Stimulated activated CD4-positive, alpha-beta T cell treated with anti-CD3 and anti-CD28 coated beads, Interleukin-2, amount 100 ng/mL, for 48 hours (primary cell): ENCODE measurements around the gene HBP1.
"Not testable (repeated sequence)": the region's sequence is repeated elsewhere in the genome, so short reads cannot be mapped to it uniquely, and the experiment has no call there.

Experiments
- DNase-seq, 2 donors: peaks; one replicate each; pipeline ENCODE4 v3.0.0-alpha.2; 2020

HBP1 gene

DNA sequence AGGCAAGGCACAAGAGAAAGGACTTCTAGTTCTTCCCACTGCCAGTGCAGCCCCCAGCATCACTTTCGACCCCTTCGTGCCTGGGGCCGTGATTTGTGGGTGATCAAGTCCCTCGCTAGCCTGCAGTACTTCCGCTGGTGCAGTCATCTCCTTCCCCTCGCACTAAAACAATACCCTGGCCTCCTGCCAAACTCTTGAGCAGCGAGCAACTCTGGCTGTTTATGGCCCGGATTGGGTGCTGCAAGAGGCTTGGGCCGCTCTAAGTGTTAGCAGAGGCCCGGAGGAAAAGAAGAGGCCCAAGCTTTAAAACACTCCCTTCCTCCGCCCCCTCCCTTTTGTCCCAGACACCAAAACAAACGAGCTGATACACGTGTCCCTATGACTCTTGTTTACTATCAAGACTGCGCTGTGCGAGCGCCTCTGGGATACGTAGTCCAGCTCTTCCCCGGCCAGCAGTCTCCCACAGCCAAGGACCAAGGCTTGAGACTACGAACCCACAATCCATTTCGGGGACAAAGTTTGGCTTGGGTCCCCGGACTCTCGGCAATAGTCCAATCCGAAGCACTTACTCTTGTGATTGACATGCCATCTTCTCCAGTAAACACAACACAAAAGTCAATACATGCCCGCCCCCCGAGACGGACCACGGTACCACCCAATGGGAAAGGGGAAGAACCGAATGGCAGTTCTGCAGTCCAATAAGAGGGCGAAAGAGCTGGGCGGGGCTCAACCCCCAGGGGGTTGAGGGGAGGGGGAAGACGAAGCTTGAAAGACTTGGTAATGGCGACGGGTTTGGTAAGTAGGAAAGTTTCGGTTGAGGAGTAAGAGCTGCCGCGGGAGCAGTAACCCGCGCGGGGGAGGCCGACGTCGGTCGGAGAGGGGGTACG, at the start of gene HBP1:
Gene HBP1 (plus strand): TSS at position 771 of the 887 bp plus-strand sequence. CDS start 10,891 bp downstream, outside the sequence.
- DNase-seq: peak; percentile 94 to 96

- no peak for DNase-seq
Measured at GRCh38 chr7:107119376-107120105, 49.3 kb upstream of the HBP1 start.

DNA sequence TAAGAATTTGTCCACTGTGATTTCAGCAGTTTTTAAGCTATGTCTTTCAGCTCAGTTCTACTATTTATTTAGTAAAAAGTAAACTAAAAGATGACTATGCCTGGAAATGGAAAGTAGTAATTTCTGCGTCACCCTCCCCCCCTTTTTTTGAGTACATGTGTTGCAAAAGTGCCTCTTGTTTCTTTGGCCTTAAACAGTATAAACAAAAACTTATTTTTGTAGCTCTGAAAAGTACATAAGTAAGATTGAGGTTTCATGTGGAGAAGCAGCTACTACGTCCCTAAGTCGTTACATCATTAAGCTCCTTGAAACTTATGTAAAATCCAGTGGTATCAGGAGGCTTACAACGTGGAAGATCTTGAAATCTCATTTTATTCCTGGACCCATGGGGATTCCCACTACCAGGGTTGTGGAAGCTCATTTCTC, 46.3 kb upstream of the HBP1 start:
- DNase-seq: no peak

GRCh38 chr7:107123392-107123791, 45.4 kb upstream of the HBP1 start:
- DNase-seq: no peak

DNA sequence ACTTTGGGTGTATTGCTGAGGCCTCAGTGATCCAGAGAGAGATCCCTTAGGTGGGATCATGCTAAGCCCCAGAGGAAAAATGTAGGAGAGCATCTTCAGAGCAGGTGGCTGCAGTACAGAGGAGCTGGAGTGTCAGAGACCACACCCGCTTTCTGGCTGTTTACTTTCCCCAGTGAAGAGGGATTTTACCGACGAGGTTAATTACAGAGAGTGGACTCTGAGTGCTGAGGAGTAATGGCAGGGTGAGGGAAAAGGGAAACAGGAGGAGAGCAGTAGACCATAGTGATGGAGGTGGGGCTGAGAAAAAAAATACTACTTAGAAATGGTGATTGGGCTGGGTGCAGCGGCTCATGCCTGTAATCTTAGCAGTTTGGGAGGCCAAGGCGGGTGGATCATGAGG, 43.3 kb upstream of the HBP1 start:
- DNase-seq: no peak

DNA sequence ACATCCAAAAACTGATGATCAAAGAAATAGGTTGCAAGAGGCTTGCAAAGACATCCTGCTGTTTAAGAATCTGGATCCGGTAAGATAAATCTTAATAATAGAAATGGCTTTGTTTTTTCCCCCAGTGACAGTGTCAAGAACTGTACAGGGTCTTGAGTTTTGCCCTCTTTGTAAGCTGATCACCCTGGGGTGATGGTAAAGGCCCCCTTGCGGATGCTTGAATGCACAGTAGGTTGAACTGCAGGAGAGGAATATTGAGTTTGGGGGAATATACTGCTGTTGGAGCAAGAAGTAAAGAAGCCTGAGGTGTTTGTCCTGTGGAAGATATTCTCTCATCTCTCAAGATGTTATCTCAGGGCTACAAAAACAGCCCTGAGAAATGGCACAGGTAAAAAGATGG, 40.6 kb upstream of the HBP1 start:
- DNase-seq: no peak

- no peak for DNase-seq
Measured at GRCh38 chr7:107128748-107129147, 40.1 kb upstream of the HBP1 start.

DNA sequence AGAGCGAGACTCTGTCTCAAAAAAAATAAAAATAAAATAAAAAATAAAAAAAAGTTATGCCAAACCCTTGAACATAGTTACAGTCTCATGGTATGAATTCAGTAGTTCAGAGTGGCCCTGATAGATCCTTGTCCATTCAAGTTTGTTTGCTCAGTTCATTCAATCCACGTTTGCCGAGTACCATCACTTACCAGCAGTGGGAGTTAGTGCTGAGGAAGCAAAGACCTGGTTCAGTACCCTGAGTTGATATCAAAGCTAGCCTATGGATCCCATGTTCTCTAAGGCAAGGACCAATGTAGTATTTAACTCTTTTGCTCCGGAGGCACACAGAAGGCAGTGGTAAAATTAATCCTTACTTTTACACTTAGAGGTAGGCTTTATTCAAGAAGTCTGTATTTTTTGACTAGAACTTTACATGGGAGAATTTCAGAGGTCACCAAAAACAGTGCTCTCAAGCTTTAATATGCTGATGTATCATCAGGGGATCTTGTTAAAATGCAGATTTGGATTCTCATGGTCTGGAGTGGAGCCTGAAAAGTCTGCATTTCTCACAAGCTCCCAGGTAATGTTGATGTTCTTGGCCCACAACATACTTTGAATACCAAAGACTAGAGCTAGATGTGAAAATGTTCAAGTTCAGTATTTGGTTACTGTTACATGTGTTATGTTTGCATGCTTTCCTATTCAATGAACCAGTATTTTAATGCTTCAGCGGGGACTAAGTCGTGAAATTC, 38.1 kb upstream of the HBP1 start:
- no peak for DNase-seq

DNA sequence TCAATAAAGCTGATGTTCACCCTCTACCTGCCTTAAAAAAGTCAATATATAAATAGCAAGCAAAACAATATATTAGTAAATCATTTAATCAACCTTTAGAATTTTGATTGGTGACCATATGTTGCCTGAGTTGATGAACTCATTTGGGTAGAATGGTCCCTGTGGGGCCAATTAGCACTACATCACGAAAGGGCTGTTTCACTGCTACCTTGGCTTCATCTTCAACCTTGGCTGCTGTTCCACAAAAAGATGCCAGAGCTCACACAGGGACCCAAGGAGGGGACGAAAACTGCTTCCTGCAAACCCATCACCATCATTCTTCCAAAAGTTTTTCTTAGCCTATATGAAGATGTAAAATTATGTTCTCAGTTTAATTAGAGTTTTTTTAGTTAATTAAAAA, 35.4 kb upstream of the HBP1 start:
- no peak for DNase-seq

- DNase-seq: no peak
Measured at GRCh38 chr7:107138696-107139420, 29.9 kb upstream of the HBP1 start.

- DNase-seq: not testable (repeated sequence)
Measured at GRCh38 chr7:107143875-107144274, 24.9 kb upstream of the HBP1 start.

DNA sequence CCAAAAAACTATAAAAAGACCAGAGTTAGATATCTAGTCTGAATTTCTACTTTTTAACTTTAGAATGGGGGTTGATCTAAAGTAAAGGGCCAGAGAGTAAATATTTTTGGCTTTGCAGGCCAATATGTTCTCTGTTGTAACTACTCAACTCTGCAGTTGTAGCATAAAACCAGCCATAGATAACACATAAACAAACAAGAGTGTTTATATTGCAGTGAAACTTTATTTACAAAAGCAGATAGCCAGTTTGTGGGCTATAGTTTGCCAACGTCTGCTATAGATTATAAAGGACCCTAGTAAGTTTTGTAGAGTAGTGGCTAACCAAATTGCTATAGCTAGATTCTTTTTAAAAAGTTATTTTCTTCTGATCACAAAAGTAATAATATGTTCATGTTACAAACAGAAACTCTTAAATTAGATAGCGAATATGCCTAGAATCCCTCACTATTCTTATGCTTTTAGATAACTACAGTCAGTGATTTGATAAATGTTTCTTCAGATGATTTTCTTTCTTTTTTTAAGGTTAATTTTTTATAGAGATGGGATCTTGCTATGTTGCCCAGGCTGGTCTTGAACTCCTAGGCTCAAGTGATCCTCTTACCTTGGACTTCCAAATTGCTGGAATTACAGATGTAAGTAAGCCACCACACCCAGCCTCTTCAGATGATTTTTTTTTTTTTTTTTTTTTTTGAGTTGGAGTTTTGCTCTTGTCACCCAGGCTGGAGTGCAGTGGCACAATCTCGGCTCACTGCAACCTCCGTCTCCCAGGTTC, 23.6 kb upstream of the HBP1 start:
- no peak for DNase-seq

- DNase-seq: no peak
Measured at GRCh38 chr7:107147464-107148393, 21.1 kb upstream of the HBP1 start.

GRCh38 chr7:107148721-107149120, 20.1 kb upstream of the HBP1 start:
- no peak for DNase-seq

DNA sequence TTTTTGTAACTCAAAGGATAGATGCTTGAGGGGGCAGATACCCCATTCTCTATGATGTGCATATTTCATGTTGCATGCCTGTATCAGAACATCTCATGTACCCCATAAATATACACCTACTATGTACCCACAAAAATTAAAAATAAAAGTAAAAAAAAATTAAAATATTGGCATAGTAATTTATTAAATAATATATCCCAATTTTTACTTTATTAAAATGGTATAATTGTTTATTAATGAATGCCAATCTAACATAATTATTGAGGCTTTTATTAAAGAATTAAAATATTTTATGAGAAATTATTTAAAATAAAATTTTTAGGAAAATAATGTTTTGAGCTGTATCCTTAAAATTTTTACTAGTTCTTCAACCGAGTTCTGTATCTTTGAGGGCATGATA, 18.9 kb upstream of the HBP1 start:
- DNase-seq: no peak

DNA sequence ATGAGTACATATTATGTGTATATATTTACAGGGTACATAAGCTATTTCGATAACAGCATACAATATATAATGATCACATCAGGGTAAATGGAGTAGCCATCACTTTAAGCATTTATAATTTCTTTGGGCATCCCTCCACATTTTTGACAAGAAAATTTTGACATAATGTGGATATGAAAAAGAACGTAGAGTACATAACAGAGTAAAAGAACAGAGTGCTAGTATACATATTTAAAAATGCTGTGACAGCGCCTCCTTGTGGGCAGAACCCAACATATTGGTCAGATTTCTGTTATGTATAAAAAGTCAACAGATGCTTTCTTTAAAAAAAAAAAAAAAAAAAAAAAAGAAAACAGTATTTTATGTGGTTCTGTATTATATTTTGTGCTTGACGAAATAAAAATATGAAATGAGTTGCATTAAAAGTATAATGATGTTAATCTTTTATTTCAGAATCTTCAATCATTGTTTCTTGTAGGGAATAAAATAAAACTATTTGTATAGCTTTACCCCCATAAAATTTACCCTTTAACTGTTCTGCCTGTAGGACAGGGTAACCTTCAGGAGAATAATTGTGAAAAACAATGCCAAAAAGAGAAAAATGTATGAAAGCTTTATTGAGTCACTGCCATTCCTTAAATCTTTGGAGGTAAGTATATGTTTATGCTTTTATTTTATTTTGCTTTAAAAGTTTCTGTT, 18.3 kb upstream of the HBP1 start:
- peak; percentile 70 to 80 for DNase-seq

- no peak for DNase-seq
Measured at GRCh38 chr7:107151538-107151937, 17.3 kb upstream of the HBP1 start.

GRCh38 chr7:107152011-107152410, 16.8 kb upstream of the HBP1 start:
- no peak for DNase-seq

DNA sequence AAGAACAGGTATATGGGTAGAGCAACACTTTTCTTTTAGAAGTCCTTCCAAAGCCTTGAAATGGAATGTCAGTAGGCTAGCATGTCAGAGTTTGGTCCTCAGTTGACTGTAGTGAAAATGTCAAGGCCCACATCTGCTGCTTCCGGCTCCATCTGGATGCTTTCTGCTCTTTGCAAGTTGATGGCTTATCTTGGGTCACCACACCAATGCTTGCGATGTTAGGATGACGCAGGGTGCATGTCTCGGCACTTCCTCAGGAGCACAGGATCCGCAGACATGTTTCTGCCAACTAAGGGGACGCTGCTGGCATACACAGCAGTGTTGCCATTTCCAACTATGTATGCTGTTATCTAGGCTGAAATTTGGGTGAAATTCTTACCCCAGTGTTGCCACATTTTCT, 14.0 kb upstream of the HBP1 start:
- DNase-seq: no peak

DNA sequence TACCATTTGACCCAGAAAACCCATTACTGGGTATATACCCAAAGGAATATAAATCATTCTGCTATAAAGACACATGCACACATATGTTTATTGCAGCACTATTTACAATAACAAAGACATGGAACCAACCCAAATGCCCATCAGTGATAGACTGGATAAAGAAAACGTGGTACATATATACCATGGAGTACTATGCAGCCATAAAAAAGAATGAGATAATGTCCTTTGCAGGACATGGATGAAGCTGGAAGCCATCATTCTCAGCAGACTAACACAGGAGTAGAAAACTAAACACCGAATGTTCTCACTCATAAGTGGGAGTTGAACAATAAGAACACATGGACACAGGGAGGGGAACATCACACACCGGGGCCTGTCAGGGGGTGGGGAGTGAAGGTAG, 13.1 kb upstream of the HBP1 start:
- DNase-seq: not testable (repeated sequence)
